NCI-H2196 (cell line): ENCODE data around the gene HOXB3.

Experiments
- DNase-seq: peaks from one replicate; lab custom pipeline; 2025; ENCODE audit not compliant: unreplicated experiment; lab: John Stamatoyannopoulos, UW

HOXB3 gene

GRCh38 chr17:48589831-48590606, at the start of gene HOXB3:
TSS of gene HOXB3 (minus strand) at chr17:48590241. CDS start at chr17:48552474, 37,767 bp downstream.
- DNase-seq = peak; percentile 31

- no peak for DNase-seq
These were observed 49.1 kb upstream of the HOXB3 start for GRCh38 chr17:48639136-48639535.

- DNase-seq = no peak
These were observed 47.6 kb upstream of the HOXB3 start for GRCh38 chr17:48637323-48638260.

- DNase-seq = no peak
These were observed 46.4 kb upstream of the HOXB3 start for GRCh38 chr17:48636177-48637018.

GRCh38 chr17:48634493-48635208, 44.6 kb upstream of the HOXB3 start:
- no peak for DNase-seq

- DNase-seq = no peak
These were observed 43.2 kb upstream of the HOXB3 start for GRCh38 chr17:48633266-48633677.

GRCh38 chr17:48632579-48633265, 42.7 kb upstream of the HOXB3 start:
- no peak for DNase-seq

- no peak for DNase-seq
These were observed 41.9 kb upstream of the HOXB3 start for GRCh38 chr17:48631693-48632578.

- DNase-seq = no peak
These were observed 41.1 kb upstream of the HOXB3 start for GRCh38 chr17:48630925-48631692.

- DNase-seq = no peak
These were observed 40.2 kb upstream of the HOXB3 start for GRCh38 chr17:48630009-48630924.

GRCh38 chr17:48629411-48629759, 39.3 kb upstream of the HOXB3 start:
- no peak for DNase-seq

- no peak for DNase-seq
These were observed 38.8 kb upstream of the HOXB3 start for GRCh38 chr17:48628649-48629410.

- DNase-seq = no peak
These were observed 37.8 kb upstream of the HOXB3 start for GRCh38 chr17:48627623-48628521.

GRCh38 chr17:48627118-48627597, 37.1 kb upstream of the HOXB3 start:
- DNase-seq = no peak
